Skeletal muscle tissue (tissue), 4 donors: Measurements from ENCODE around the gene HSP90B1. TPM values are rescaled to one million over a fixed set of nuclear protein-coding genes. Genes with fewer than 3 reads are reported as not detected.

Experiments used
- H3K27ac ChIP-seq: one replicate; pipeline ENCODE4 v1.7.0; 2013; ENCODE audit warnings: mild to moderate bottlenecking, low read depth, low read length, inconsistent platforms
- H3K27me3 ChIP-seq, 3 donors: one replicate each; pipeline ENCODE4 v1.7.0; 2013; ENCODE audit warnings: low read length in 3 of 3; ENCODE audit not compliant: control insufficient read depth in 3 of 3, insufficient read depth in 3 of 3
- H3K36me3 ChIP-seq, 3 donors: one replicate each; pipeline ENCODE4 v1.7.0; 2013; ENCODE audit warnings: low read length in 3 of 3; ENCODE audit not compliant: control insufficient read depth in 3 of 3, insufficient read depth in 3 of 3
- H3K4me1 ChIP-seq, 3 donors: one replicate each; pipeline ENCODE4 v1.7.0; 2013; ENCODE audit warnings: low read length in 3 of 3, mild to moderate bottlenecking in 3 of 3; ENCODE audit not compliant: control insufficient read depth in 3 of 3, insufficient read depth in 3 of 3
- H3K4me3 ChIP-seq, 3 donors: one replicate each; pipeline ENCODE4 v1.7.0; 2013; ENCODE audit warnings: low read length in 3 of 3
- H3K9ac ChIP-seq, 3 donors: one replicate each; pipeline ENCODE4 v1.7.0; 2013; ENCODE audit warnings: low read length in 3 of 3, mild to moderate bottlenecking in 3 of 3, moderate library complexity in 2 of 3, low read depth in 1 of 3
- H3K9me3 ChIP-seq, 3 donors: one replicate each; pipeline ENCODE4 v1.7.0; 2013; ENCODE audit warnings: low read length in 3 of 3; ENCODE audit not compliant: control insufficient read depth in 3 of 3
- total RNA-seq: library from RNA; depleted of rRNA; stranded (reverse); fragments of >200 nt; gene quantifications from one replicate; pipeline ENCODE4 v1.2.3, GENCODE V29; 2014
- donor health status: Osteomylitis.

The HSP90B1 gene
- total RNA-seq, 1 donor from 2014 or later, result 216 TPM

DNA sequence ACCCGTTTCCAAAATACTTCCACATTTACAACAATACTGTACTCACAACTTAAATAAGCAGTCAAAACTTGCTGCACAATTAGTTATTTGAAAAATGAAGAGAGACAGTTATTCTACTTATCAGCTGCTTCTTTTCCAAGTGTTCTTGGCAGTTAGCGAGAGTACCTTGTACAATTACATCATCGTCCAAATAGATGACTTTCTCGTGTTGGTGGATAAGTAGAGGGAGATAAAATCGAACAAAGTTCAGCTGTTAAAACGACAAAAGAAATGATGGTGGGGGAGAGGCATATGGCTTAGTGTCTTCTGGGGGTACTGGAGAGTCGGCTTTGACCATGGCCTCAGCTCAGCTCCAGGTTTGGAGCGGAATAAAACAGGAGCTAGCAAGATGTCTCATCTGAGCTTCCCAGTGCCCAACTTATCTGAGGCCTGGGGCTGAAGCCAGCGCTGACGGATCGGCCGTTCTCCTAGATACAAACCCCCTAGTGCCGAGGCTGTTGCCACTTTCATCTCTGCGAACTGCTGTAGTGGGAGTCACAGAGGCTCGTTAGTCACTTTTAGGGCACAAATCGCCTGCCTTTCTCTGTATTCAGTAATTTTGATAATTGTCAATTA is 67.2 kb downstream of the HSP90B1 start:
- H3K4me3 ChIP-seq, result no peak overlapping the region
- H3K36me3 ChIP-seq, result no peaks in the 10 kb centered on the region
- no peak overlapping the region for H3K27ac ChIP-seq
- H3K4me1 ChIP-seq, result peaks cover 0 to 11% (median 6%) of the 10 kb centered on the region in 3 donors
- H3K27me3 ChIP-seq, result peaks cover 0 to 3% (median 0%) of the 10 kb centered on the region in 3 donors
- no peak overlapping the region for H3K9ac ChIP-seq
- H3K9me3 ChIP-seq, result no peaks in the 10 kb centered on the region

Other genes starting within 250 kb of the HSP90B1 start
- 9.9 TPM for gene NT5DC3, start 89.2 kb upstream of the HSP90B1 start, total RNA-seq
- gene TDG, start 35.5 kb downstream of the HSP90B1 start, total RNA-seq, result 27.1 TPM
- gene GLT8D2, start 119.8 kb downstream of the HSP90B1 start, total RNA-seq, result 36.5 TPM
- gene HCFC2, start 134.1 kb downstream of the HSP90B1 start, total RNA-seq, result 32.9 TPM
- gene NFYB, start 207.8 kb downstream of the HSP90B1 start, total RNA-seq, result 8.9 TPM